ENCODE measurements around the gene SMARCC1. TPM values are rescaled to one million over a fixed set of nuclear protein-coding genes. Genes with fewer than 3 reads are reported as not detected.

SMARCC1 gene
- total RNA-seq, 4 donors from 2014 or later, result 28.2 to 51.7 (median 31.2) TPM

- WGBS, 2 donors, result 92 to 94% methylated on average over 11 of the region's 11 CpGs
- no peak overlapping the region for H3K4me3 ChIP-seq
- no peak for DNase-seq
- no peaks in the 10 kb centered on the region for H3K9me3 ChIP-seq
- H3K27ac ChIP-seq, result no peak overlapping the region
- no peak for TF ChIP-seq POLR2A (IDR thresholded peaks at IDR 0.05)
- TF ChIP-seq, protein P1, sequence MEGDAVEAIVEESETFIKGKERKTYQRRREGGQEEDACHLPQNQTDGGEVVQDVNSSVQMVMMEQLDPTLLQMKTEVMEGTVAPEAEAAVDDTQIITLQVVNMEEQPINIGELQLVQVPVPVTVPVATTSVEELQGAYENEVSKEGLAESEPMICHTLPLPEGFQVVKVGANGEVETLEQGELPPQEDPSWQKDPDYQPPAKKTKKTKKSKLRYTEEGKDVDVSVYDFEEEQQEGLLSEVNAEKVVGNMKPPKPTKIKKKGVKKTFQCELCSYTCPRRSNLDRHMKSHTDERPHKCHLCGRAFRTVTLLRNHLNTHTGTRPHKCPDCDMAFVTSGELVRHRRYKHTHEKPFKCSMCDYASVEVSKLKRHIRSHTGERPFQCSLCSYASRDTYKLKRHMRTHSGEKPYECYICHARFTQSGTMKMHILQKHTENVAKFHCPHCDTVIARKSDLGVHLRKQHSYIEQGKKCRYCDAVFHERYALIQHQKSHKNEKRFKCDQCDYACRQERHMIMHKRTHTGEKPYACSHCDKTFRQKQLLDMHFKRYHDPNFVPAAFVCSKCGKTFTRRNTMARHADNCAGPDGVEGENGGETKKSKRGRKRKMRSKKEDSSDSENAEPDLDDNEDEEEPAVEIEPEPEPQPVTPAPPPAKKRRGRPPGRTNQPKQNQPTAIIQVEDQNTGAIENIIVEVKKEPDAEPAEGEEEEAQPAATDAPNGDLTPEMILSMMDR (IDR thresholded peaks at IDR 0.05), result no peak
- intact Hi-C loops (cut with DNase I), result no loop called here
- peaks cover 0 to 92% (median 4%) of the 10 kb centered on the region in 3 donors for H3K36me3 ChIP-seq
- H3K4me1 ChIP-seq, result peaks cover 0 to 14% (median 0%) of the 10 kb centered on the region in 3 donors
- no peaks in the 10 kb centered on the region for H3K27me3 ChIP-seq
These were observed 80.3 kb downstream of the SMARCC1 start for GRCh38 chr3:47701388-47701787.

DNA sequence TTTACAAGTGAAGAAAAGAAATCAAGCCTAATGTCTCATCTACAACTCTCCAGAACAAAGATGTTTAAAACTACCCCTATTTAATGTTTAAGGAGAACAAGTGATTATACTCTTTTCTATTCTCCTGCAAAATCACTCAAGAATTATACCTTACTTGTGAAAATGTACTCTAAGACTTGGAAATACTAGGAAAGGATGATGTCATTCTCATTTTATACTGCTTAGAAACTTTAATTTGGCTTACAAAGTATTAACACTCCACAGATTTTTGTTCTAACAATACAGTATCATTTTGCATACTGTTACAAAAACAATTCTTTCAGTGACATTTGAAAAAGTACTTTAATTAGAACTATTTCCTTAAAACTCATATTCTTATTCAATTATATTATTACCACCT is 89.5 kb downstream of the SMARCC1 start:
- H3K4me3 ChIP-seq, result no peak overlapping the region
- no peak overlapping the region for H3K27ac ChIP-seq
- no peaks in the 10 kb centered on the region for H3K27me3 ChIP-seq
- peaks cover 0 to 98% (median 3%) of the 10 kb centered on the region in 3 donors for H3K36me3 ChIP-seq
- TF ChIP-seq, protein P1 (IDR thresholded peaks at IDR 0.05), result no peak
- TF ChIP-seq POLR2A (IDR thresholded peaks at IDR 0.05), result no peak
- no peak for DNase-seq
- intact Hi-C loops (cut with DNase I), result no loop called here
- H3K4me1 ChIP-seq, result no peaks in the 10 kb centered on the region
- no peaks in the 10 kb centered on the region for H3K9me3 ChIP-seq

- 89 to 95% methylated on average over 6 of the region's 6 CpGs for WGBS, 2 donors
- intact Hi-C loops (cut with DNase I), result no loop called here
These were observed 93.2 kb downstream of the SMARCC1 start for GRCh38 chr3:47688488-47688887.

DNA sequence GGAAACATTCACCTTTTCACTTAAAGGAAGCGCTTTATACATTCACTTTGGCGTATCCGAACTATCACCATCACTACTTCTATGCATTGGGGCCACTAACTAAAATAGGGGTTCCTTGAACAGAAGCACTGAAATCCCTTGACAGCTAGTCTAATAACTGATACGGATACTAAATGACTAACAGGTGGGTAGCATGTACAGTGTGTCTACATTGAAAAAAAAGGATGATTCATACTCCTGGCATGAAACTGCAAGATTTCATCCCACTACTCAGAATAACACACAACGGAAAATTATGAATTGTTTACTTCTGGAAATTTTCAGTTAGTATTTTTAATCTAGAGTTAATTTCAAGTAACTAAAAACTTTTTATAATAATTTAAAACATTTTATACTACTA is 96.7 kb downstream of the SMARCC1 start:
- Histone ChIP-seq H3K27ac (no peak overlapping the region), H3K36me3 (peaks cover 0 to 95% (median 7%) of the 10 kb centered on the region in 3 donors), H3K4me3 (no peak overlapping the region), H3K9me3 (no peaks in the 10 kb centered on the region), H3K4me1 (no peaks in the 10 kb centered on the region), H3K27me3 (no peaks in the 10 kb centered on the region)
- TF ChIP-seq, protein P1 (IDR thresholded peaks at IDR 0.05), result no peak
- 80 to 85% methylated on average over 5 of the region's 5 CpGs for WGBS, 2 donors
- intact Hi-C loops (cut with DNase I), result no loop called here
- DNase-seq, result no peak

More at GRCh38 chr3:47688488-47688887, 93.2 kb downstream of the SMARCC1 start:
- H3K36me3 ChIP-seq, result peaks cover 0 to 99% (median 7%) of the 10 kb centered on the region in 3 donors
- TF ChIP-seq POLR2A (IDR thresholded peaks at IDR 0.05), result no peak
- TF ChIP-seq, protein P1 (IDR thresholded peaks at IDR 0.05), result no peak
- H3K4me3 ChIP-seq, result no peak overlapping the region
- no peaks in the 10 kb centered on the region for H3K4me1 ChIP-seq
- H3K9me3 ChIP-seq, result no peaks in the 10 kb centered on the region
- DNase-seq, result no peak
- H3K27ac ChIP-seq, result no peak overlapping the region
- H3K27me3 ChIP-seq, result no peaks in the 10 kb centered on the region

DNA sequence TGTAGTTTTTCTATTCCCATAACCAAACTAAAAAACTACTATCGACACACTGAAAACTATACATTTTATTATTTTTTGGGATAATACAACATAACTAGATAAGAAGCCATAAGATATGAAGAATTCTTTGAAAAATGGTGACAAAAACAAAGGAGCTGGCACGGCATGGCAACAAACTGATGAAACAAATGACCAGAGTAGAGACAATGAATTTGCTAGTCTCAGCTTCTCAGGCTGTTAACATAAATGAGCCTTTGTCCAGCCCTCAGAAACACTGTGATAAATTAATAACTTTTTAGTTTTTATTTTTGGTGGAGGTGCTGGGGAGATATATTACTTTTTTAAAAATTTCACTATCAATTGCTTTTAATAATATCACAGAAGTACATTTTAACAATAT is 100.7 kb downstream of the SMARCC1 start:
- TF ChIP-seq, protein P1 (IDR thresholded peaks at IDR 0.05), result no peak
- no peak for TF ChIP-seq POLR2A (IDR thresholded peaks at IDR 0.05)
- Histone ChIP-seq H3K27ac (no peak overlapping the region), H3K9me3 (no peaks in the 10 kb centered on the region), H3K4me3 (no peak overlapping the region), H3K27me3 (no peaks in the 10 kb centered on the region), H3K4me1 (no peaks in the 10 kb centered on the region), H3K36me3 (peaks cover 0 to 95% (median 21%) of the 10 kb centered on the region in 3 donors)
- no peak for DNase-seq
- WGBS, 2 donors, result 97 to 100% methylated on average over 2 of the region's 2 CpGs
- intact Hi-C loops (cut with DNase I), result no loop called here

All from esophagus squamous epithelium (tissue), 5 donors.